NCI-H2196 (cell line): ENCODE results near the gene PTPRS.
"Not testable (repeated sequence)": the region's sequence is repeated elsewhere in the genome, so short reads cannot be mapped to it uniquely, and the experiment has no call there.

Experiments
- DNase-seq: peaks from one replicate; lab custom pipeline; 2025; ENCODE audit not compliant: unreplicated experiment; lab: John Stamatoyannopoulos, UW

Gene PTPRS

DNA sequence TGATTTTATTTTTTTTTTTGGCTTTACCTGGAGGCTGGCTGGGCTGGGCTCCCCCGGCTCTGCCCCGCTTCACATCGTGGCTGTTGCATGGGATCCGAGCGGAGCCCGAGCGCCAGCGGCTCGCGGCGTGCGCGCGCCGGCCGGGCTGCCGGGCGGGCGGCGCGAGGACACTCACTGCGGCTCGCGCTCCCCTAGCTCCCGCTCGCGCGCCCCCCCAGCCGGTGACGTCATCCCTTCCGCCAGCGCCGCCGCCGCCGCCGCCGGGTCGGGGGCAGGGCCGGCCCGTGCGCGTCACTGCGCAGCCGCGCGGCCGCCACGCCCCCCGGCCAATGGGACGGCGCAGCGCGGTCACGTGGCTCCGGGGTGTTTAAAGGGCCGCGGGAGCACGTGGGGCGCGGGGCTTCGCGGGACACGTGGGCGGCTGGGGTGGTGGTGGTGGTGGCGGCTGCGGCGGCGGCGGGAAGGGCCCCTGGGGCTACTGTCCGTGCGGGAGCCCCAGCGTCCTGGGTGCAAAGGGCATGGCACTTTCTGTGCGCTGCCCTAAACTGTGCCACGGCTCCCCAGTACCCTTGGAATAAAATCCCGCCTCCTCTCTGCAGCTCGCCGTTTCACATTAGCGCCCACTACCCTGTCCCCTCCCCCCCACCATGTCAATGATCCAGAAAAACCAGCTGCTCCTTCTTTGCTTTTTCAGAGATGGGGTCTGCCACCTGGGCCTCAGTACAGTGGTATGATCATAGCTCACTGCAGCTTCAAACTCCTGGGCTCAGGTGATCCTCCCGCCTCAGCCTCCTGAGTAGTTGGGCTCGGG lies at the start of gene PTPRS:
Gene PTPRS, minus strand, starts transcription at position 176 of the 811 bp plus-strand sequence. CDS start 54,672 bp downstream, outside the sequence.
- DNase-seq = peak; percentile 95

- DNase-seq = no peak
These were observed 48.7 kb upstream of the PTPRS start for GRCh38 chr19:5389353-5389752.

DNA sequence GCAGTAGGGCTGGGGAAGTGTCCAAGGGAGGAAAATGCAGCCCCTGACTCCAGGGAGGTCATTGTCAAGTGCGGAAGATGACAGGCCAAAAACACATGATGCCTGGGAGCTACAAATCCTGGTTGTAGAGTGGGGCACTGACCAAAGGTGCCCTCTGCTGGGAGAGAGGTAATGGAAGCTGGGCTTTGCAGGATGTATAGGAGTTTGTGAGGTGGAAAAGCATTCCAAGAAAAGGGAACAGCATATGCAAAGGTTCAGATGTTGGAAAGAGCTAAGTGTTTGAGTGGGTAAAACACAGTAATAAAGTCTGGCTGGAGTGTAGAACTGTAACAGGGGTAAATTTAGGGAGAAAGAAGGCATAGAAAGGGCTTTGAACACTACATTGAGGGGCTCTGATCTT lies 46.9 kb upstream of the PTPRS start:
- no peak for DNase-seq

DNA sequence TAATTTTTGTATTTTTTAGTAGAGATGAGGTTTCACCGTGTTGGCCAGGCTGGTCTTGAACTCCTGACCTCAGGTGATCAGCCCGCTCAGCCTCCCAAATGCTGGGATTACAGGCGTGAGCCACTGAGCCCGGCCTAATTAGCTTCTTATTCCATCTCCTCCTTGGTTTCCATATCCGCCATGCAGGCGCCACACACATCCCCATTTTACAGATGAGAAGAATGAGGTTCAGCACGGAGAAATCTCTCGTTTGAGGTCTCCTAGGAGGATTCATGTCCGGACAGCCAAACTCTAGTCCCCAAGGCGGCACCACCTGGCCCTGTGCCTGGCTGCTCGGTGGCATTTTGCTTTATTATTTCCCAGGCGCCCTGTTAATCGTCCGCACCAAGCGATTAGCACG lies 46.2 kb upstream of the PTPRS start:
- no peak for DNase-seq

DNA sequence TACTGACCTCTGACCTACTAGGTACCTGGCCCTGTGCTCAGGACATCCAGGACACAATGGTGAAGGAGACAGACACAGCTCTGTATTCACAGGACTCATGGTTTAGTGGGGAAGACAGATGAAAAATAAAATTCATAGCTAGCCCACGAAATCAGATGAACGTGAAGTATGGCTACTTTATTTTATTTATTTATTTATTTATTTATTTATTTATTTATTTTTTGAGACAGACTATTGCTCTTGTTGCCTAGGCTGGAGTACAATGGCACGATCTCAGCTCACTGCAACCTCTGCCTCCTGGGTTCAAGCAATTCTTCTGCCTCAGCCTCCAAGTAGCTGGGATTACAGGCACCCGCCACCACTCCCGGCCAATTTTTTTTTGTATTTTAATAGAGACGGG lies 40.6 kb upstream of the PTPRS start:
- not testable (repeated sequence) for DNase-seq

GRCh38 chr19:5380215-5380919 lies 39.8 kb upstream of the PTPRS start:
- no peak for DNase-seq

- no peak for DNase-seq
These were observed 36.3 kb upstream of the PTPRS start for GRCh38 chr19:5376928-5377327.

DNA sequence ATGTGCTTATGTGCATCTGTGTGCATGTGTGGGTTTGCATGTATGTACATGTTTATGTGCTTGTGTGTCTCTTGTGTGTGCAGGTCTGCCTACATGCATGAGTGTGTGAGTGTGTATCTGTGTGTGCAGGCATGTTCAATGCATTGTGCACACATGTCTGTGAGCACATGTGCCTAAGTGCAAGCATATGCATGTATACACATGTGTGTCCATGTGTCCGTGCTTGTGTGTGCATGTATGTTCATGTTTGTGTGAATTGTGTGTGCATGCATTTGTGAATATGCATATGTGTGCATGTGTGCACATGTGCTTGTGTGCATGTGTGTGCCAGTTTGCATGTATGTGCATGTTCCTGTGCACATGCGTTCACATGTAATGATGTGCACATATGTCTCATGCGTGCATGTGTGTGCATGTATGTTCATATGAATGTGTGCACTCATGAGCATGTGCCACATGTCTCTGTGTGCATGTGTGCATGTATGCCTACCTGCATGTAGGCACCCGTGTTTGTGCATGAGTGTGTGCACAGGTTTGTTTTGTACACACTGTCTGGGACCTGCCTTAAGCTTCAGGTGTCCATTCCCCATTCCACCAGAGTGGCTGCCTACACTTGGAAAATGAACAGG lies 32.1 kb upstream of the PTPRS start:
- DNase-seq = no peak

DNA sequence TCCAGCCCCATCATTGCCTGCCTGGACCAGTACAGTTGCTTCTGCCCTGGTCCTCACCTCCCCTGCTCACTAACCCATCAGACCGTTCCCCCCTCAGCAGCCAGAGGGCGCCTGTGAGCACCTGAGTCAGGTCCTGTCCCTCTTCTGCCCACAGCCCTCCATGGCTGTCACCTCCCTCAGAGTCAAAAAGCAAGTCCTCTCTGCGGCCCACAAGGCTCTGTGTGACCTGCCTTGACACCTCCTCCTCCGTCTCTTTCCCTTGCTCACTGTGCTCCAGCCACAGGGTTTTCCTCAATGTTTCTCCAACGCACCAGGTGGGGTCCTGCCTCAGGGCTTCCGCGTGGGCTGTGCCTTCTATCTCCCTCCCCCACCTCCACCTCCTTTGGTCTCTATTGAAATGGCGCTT lies 29.4 kb upstream of the PTPRS start:
- peak; percentile 55 for DNase-seq

DNA sequence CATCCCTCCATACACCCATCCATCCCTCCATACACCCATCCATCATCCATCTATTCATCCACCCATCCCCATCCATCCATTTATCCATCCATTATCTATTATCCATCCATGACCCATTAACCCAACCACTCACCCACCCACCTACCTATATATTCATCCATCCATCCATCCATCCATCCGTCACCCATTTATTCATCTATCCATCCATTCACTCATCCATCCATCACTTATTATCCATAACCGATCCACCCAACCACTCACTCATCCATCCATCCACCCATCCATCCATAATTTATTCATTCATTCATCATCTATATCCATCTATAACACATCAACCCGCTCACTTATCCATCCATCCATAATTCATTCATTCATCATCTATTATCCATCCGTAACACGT lies 28.7 kb upstream of the PTPRS start:
- DNase-seq = no peak

DNA sequence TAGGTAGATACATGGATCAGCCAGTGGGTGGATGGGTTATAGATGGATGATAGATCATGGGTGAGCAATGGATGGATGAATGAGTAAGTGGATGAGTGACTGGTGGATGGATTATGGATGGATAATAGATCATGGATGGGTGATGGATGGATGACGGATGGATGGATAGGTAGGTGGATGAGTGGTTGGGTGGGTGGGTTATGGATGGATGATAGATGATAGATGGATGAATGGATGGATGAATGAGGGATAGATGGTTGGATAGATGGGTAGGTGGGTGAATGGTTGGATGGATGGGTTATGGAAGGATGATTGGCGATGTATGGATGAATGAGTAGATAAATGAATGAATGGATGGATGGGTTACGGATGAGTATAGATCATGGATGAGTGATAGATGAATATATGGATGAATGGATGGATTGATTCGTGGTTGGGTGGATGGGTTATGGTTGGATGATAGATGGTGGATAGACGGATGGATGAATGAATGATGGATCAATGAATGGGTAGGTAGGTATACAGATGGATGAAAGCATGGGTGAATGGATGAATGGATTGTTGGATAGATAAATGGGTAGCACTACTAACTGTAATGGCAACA lies 27.0 kb upstream of the PTPRS start:
- no peak for DNase-seq

DNA sequence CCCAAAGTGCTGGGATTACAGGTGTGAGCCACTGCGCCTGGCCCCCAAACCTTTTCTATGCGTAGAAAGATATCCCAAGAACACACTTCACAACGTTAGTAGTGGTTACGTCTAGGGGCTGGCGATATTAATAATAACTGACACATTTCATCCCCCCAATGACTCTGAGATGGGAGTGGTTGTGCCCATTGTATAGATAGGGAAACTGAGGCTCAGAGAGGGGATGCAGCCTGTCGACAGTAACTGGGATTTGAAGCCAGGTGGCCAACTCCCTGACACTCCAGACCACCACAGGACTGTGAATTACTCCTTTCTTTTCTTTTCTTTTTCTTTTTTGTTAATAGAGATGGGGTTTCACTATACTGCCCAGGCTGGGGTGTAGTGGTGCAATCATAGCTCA lies 25.3 kb upstream of the PTPRS start:
- DNase-seq = no peak

DNA sequence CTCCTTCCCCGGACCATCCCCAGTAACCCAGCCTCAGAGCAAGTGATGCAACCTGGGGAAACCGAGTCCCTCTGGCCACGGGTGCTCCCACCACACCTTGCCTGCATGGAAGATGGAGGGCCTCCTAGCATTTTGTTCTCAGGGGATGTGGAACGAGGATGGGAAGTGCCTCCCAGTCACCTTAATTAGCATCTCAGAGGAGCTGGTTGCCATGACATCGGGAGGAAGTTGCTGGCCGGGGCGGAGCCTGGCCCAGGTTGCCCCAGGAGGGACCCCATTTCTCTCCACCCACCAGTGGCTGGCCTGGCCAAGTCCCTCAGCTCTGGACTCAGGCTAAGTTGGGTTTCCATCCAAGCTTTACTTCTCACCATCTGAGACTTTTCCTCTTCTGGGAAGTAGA lies 24.1 kb upstream of the PTPRS start:
- no peak for DNase-seq

- DNase-seq = not testable (repeated sequence)
These were observed 21.2 kb upstream of the PTPRS start for GRCh38 chr19:5361839-5362238.

DNA sequence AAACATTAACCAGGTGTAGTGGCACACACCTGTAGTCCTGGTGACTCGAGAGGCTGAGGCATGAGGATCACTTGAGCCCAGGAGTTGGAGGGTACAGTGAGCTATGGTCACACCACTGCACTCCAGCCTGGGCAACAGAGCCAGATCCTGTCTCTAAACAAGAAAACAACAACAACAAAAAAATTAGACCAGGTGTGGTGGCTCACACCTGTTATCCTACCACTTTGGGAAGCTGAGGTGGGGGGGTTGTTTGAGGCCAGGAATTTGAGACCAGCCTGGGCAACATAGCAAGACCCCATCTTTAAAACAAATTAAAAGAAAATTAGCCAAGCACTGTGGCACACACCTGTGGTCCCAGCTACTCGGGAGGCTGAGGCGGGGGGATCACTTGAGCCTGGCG lies 20.8 kb upstream of the PTPRS start:
- no peak for DNase-seq

- DNase-seq = peak; percentile 37
These were observed 19.6 kb upstream of the PTPRS start for GRCh38 chr19:5360003-5360780.

DNA sequence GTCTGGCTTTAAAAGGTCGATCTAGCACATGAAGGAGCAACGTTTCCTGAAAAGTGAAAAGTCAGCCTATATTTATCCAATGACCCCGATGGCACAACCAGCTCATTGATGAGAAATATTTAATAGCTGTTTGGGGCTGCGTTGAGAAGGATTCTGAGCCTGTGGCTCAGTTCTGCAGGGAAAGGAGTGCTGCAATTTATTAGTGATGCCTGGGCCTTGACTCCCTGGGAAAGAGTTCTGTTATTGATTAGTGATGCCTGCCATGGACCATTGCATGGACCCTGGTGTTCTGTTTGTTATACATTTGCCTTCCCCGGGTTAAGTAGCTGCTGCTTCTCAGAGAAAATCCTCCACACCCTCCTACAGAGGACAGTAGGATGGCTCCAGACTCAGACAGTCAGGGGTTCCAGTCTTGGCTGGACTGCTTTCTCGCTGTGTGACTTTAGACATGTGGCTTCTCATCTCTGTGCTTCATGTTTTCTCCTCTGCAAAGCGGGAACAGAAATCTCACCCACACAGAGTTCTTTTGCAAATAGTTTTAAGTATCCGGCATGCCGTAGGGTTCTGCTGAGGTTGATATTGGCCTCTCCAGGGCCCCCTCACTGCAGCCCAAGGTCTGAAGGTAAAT lies 17.7 kb upstream of the PTPRS start:
- DNase-seq = peak; percentile 26

- DNase-seq = no peak
These were observed 17.0 kb upstream of the PTPRS start for GRCh38 chr19:5357584-5357983.

DNA sequence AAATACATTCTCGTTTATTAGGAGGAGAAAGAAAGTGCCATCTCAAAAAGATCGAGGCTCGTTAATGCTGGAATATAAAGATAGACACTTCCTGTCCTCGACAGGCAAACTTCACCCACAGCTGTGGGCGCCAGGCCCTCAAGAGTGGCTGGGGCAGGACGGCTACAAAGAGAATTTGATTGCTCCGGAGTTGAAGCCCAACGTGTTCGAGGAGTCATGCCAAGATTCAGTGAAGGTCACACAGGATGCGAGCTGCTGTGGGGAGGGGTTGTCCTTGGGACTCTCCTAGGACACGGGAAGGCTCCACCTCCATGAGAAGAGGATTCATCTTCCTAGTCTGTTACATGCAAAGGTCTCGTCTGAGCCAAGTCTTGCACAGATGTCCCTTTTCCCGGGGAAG lies 16.3 kb upstream of the PTPRS start:
- DNase-seq = no peak

DNA sequence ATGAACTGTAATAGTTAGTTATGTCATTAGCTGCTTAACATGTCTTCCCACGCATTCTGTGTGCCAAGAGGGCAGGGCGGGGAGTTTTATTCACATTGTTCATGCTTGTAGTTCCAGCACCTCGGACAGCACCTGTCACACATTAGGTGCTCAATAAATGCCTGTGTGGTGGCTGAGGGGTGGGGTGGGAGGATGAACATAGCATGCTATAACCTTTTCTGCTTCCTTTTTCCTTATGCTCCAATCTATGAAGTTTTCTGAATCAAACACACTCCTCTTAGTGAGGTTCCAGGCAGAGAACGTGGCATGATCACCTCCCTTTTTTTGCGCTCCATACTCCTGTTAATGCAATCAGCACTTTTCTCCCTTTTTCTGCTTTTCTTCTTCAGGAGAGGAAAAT lies 15.8 kb upstream of the PTPRS start:
- DNase-seq = no peak
